Stimulated activated CD8-positive, alpha-beta memory T cell treated with anti-CD3 and anti-CD28 coated beads, Interleukin-4, amount 100 ng/mL, for 1 hour (primary cell): Measurements from ENCODE around the gene C22orf23.
"Not testable (repeated sequence)": the region's sequence is repeated elsewhere in the genome, so short reads cannot be mapped to it uniquely, and the experiment has no call there.

Experiments used
- DNase-seq, 2 donors: peaks; one replicate each; pipeline ENCODE4 v3.0.0-alpha.2; 2020; ENCODE audit warnings: low read depth in 2 of 2, low spot score in 1 of 2

The C22orf23 gene

GRCh38 chr22:37982938-37983859 is 29.8 kb upstream of the C22orf23 start:
- DNase-seq, result no peak

- DNase-seq, result no peak
Measured at GRCh38 chr22:37982151-37982785, 28.9 kb upstream of the C22orf23 start.

DNA sequence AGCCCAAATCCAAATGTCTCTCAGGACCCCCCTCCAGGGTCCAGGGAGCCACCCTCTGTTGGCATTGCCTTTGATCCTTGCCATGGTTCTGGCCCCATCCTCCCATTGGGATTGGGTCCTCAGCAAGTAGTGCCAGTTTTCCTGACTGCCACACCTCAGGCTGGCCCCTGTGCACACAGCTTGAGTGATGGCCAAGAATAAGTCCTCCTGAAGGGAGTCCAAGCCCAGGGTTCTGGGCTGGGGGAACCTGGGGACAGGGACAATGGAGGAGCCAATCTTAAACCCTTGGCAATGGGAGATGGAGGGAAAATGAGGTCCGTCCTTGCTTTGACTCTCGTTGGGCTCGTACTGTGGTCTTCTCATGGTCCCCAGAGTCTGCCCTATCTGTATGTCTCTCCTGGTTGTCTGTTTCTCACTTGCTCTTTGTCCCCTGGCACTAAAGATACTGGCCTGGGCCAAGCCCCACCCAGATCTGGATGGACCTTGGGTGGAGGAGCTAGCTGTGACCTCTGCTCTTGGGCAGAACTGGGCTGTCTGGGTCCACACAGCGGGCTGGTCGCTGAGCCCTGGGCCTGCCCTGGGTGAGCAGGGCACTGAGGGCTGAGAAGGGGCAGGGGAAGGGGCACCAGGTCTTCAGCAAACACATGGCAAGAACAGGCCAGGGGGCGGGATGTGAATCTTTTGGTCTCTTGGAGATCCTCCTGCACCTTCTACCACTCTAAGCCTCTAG is 28.0 kb upstream of the C22orf23 start:
- no peak for DNase-seq

DNA sequence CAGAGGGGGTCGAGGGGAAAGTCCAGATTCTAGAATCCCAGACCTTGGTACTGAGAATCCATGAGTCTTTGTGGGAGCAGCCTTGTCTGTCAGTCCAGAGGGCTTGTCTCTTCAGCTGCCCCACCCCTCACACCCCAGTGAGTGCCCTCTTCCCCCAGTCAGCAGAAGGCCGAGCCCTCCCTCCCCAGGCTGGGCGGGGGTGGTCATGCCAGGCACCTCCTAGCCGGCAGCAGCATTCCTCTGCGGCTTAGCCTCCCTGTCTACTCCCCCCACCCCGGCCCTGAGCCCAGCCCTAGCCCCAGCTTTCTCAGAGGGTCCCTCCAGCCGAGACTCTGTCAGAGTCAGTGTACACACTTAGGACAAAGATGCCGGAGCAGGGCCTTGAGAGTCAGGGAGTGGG is 26.4 kb upstream of the C22orf23 start:
- DNase-seq, result no peak

DNA sequence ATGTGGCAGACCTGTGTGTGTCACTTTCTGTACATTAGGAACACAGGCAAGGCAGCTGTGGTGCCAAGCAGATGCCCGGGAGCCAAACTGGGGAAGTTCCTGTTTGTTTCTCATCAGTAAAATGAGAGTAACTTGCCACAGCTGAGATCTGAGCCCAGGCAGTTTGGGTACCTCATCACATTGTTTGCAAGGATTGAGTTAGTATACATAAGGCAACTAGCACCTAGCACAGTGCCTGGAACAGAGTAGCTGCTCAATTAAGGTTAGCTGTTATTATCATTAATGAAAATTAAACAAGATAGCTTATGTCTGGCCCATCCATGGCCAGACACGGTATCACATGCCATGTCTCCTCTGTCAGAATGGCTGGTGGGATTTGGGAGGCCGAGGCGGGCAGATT is 23.1 kb upstream of the C22orf23 start:
- DNase-seq, result no peak

GRCh38 chr22:37976022-37976421 is 22.6 kb upstream of the C22orf23 start:
- DNase-seq, result not testable (repeated sequence)

GRCh38 chr22:37975153-37975552 is 21.8 kb upstream of the C22orf23 start:
- DNase-seq, result no peak

GRCh38 chr22:37973271-37974170 is 20.1 kb upstream of the C22orf23 start:
- no peak for DNase-seq

DNA sequence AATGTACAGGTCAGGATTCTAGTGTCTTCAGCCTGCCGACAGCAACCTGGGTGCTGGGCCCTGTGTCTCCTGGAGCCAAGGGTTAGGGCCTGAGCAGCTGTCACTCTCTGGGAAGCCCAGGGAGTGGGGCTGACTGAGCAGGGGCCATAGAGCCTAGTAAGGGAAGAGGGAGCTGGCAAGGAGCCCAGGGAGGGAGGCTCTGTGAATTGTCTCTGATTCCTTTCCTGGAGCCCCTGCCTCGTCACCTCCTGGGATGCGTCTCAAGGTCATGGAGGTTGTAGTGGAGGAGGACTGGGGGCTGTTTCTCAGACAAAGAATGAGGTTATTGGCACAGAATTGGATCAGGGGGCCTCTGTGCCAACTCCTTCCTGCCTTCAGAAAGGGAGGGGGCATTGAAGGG is 19.1 kb upstream of the C22orf23 start:
- no peak for DNase-seq

- no peak for DNase-seq
Measured at GRCh38 chr22:37971475-37972434, 18.4 kb upstream of the C22orf23 start.

GRCh38 chr22:37970864-37971263 is 17.5 kb upstream of the C22orf23 start:
- no peak for DNase-seq

DNA sequence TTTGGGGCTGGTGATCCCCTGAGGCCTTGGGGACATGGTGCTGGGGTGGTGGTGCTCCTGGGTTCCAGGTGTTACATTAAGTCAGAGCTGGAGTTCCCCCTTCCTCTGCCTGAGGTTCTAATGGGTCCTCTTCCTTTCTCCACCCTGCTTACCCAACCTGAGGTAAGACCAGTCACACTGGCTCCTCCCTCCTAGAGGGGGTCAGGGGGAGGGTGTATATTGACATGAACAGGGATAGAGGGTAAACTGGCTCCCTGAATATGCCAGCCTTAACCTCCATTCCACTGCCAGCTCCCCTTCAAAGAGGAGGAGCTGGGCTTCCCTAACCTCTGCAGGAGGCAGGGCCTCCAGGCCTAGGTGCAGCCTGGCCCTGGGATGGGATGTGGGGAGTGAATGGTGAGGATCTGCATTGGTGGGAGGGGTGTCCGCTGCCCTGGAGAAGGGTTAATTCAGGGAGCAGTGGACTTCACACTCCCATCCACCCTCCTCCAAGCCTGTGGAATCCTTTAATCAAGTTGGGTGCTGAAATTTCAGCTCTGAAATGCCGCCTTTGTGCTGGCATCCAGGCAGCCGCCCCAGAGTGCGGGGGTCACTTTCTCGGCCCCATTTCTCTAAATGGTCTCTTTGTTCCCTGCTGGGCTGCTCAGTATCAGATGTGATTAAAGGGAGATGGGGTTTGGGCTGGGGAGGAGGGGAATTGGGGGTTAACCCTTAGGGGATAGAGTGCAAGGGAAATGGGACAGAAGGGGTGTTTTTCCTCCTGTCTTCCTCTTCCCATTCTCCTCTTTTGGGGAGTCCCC is 15.3 kb upstream of the C22orf23 start:
- no peak for DNase-seq

DNA sequence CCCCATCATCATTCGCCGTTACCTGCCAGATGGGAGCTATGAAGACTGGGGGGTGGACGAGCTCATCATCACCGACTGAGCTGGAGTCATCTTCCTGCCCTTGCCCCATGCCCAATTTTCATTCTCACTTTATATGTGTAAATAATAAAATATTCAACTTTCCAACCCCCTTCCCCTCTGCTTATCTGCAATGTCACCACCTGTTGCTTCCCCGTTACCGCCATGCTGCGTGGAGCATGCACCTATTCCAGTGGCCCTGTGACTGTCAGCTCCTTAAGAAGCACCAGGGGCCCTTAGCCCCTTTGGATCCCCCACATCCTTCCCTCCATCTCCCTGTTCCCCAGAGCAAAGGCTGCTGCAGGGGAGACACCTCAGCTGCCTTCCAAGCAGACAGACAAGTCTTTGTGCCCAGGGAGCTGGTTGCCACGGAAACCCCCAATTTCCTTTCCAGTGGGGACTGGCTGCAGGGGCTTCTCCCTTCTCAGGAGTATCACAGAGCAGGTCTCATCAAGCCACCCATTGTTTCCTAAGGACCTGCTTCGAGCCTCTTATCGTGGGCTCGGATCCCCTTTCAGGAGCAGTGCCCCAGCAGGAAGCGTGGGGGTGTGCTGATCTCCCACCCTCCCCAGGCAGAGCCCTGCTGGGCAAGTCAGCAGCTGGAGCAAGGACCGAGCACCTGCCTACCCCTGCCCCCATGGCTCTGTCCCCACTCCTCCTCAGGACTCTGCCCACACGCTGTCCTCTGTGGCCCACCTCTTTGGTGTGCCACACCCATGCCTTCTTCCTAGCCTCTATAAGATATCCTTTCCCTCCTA is 14.4 kb upstream of the C22orf23 start:
- no peak for DNase-seq

DNA sequence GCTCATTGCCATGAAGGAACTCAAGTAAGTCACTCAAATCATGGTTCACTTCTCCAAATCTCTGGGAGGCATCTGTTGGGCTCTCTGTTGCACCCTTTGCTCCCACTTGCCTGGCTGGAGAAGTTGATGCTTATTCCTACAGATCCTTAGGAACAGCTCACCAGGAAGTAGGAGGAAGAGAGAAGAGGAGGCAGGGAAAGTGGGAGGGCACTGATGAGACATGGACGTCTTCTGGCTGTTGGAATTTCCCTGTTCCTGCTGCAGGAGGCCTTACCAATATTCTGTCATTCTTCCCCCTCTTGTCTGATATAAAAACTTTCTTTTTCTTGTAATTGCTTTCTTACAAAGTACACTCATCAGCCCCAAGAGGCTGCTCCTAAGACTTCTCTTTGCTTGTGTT is 13.7 kb upstream of the C22orf23 start:
- no peak for DNase-seq

DNA sequence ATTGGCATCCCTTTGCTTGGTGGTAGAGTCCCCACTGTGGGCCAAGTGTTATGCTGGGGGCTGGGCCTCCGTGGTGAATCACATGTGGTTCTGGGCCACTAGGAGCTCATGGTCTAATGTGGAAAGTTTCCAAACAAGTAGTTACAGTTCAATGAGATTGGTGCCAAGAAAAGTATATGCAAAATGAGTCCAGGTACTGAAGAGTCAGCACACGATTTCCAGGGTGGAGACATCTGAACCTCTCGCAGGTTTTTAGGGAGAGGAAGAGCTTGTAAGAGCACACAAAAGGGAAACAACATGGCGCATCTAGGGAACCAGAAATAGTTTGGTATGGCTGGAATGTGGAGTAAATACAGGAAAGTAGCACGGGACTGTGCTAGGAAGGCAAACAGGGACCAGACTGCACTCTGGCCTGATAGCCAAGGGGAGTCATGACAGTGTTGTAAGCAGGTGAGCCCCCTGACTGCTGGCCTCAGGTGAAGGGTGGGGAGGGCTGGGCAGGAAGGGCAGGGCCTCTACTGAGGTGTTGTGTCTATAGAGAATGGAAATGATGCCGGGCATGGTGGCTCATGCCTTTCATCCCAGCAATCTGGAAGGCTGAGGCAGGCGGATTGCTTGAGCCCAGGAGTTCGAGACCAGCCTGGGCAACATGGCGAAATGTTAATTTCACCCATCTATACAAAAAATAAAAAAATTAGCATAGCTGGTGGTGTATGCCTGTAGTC is 12.7 kb upstream of the C22orf23 start:
- no peak for DNase-seq

- no peak for DNase-seq
Measured at GRCh38 chr22:37961062-37961461, 7.7 kb upstream of the C22orf23 start.

DNA sequence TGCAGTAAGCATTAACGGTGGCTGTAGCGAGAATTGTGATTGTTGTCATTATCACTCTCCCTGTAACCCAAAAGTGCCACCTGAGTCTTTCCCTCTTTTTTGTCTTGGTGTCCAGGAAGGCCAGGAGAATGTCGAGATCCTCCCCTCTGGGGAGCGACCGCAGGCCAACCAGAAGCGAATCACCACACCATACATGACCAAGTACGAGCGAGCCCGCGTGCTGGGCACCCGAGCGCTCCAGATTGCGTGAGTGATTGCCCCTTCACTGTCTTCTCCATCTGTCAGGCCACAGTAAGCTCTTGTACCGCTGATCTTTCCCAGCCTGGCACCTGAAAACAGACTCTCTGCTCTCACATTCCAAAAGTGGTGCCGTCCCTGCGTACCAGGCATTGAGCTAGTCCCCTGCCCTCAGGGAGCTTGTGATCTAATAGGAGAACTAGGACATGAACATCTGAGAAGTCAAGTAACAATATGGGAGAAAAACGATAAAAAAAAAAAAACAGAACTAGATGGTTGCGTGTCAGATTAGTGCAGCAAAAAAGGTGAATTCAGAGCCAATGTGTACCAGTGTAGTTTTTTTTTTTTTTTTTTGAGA is 5.9 kb upstream of the C22orf23 start:
- no peak for DNase-seq
